H9 (cell line): ENCODE results near the gene CRACR2B. TPM values are rescaled to one million over a fixed set of nuclear protein-coding genes. Genes with fewer than 3 reads are reported as not detected.

Experiments used
- DNase-seq: peaks from one replicate; pipeline ENCODE4 v3.0.0-alpha.2; 2017
- H2AFZ ChIP-seq: one replicate; pipeline ENCODE4 v1.6.1; 2013; ENCODE audit warnings: mild to moderate bottlenecking, low read length, control low read depth, moderate library complexity
- H2AK5ac ChIP-seq: 2 replicates; pipeline ENCODE4 v1.6.1; 2013; ENCODE audit warnings: low read length, control low read depth, mixed read lengths; ENCODE audit not compliant: insufficient read length
- H2BK120ac ChIP-seq: one replicate; pipeline ENCODE4 v1.6.1; 2013; ENCODE audit warnings: low read depth, mild to moderate bottlenecking, low read length, control low read depth, inconsistent platforms; ENCODE audit not compliant: poor library complexity, severe bottlenecking
- H2BK12ac ChIP-seq: 2 replicates; pipeline ENCODE4 v1.6.1; 2013; ENCODE audit warnings: low read length, control low read depth, mixed read lengths, low read depth; ENCODE audit not compliant: insufficient read length
- H2BK15ac ChIP-seq: 2 replicates; pipeline ENCODE4 v1.6.1; 2013; ENCODE audit warnings: low read depth, low read length, control low read depth
- H2BK20ac ChIP-seq: one replicate; pipeline ENCODE4 v1.6.1; 2013; ENCODE audit warnings: low read depth, mild to moderate bottlenecking, low read length, control low read depth, inconsistent platforms; ENCODE audit not compliant: poor library complexity, severe bottlenecking
- H2BK5ac ChIP-seq: 2 replicates; pipeline ENCODE4 v1.6.1; 2013; ENCODE audit warnings: low read length, control low read depth, mixed read lengths; ENCODE audit not compliant: insufficient read length
- H3K14ac ChIP-seq: 2 replicates; pipeline ENCODE4 v1.6.1; 2013; ENCODE audit warnings: low read length, control low read depth; ENCODE audit not compliant: insufficient read depth
- H3K18ac ChIP-seq: 2 replicates; pipeline ENCODE4 v1.6.1; 2013; ENCODE audit warnings: low read depth, mild to moderate bottlenecking, mixed read lengths, low read length, control low read depth; ENCODE audit not compliant: insufficient read length
- H3K23ac ChIP-seq: 2 replicates; pipeline ENCODE4 v1.6.1; 2013; ENCODE audit warnings: low read length, control low read depth, mixed read lengths, low read depth; ENCODE audit not compliant: insufficient read length
- H3K23me2 ChIP-seq: 2 replicates; pipeline ENCODE4 v1.6.1; 2013; ENCODE audit warnings: low read depth, mild to moderate bottlenecking, mixed read lengths, low read length, control low read depth; ENCODE audit not compliant: insufficient read length, poor library complexity, severe bottlenecking
- H3K27ac ChIP-seq: 2 replicates; pipeline ENCODE4 v1.5.1; 2013; ENCODE audit warnings: low read length, control low read depth, mixed read lengths, low read depth; ENCODE audit not compliant: insufficient read length
- H3K27me3 ChIP-seq: 2 replicates; pipeline ENCODE4 v1.6.1; 2013; ENCODE audit warnings: low read length, control low read depth, inconsistent platforms; ENCODE audit not compliant: insufficient read depth
- H3K4ac ChIP-seq: 2 replicates; pipeline ENCODE4 v1.6.1; 2013; ENCODE audit warnings: low read depth, mild to moderate bottlenecking, control low read depth, inconsistent platforms, low read length, moderate library complexity
- H3K4me1 ChIP-seq: 2 replicates; pipeline ENCODE4 v1.6.1; 2013; ENCODE audit warnings: low read length, control low read depth, inconsistent platforms; ENCODE audit not compliant: insufficient read depth
- H3K4me2 ChIP-seq: 2 replicates; pipeline ENCODE4 v1.6.1; 2013; ENCODE audit warnings: low read length, control low read depth, mixed read lengths; ENCODE audit not compliant: insufficient read length, insufficient read depth
- H3K56ac ChIP-seq: 2 replicates; pipeline ENCODE4 v1.6.1; 2013; ENCODE audit warnings: low read depth, mild to moderate bottlenecking, mixed read lengths, low read length, control low read depth; ENCODE audit not compliant: insufficient read length
- H3K79me1 ChIP-seq: 2 replicates; pipeline ENCODE4 v1.6.1; 2013; ENCODE audit warnings: low read depth, mild to moderate bottlenecking, moderate library complexity, low read length, control low read depth, inconsistent platforms; ENCODE audit not compliant: insufficient read depth, poor library complexity, severe bottlenecking
- H3K79me2 ChIP-seq: 2 replicates; pipeline ENCODE4 v1.6.1; 2013; ENCODE audit warnings: low read length, control low read depth, inconsistent platforms; ENCODE audit not compliant: insufficient read depth
- H3K9ac ChIP-seq: 2 replicates; pipeline ENCODE4 v1.6.1; 2013; ENCODE audit warnings: low read length, control low read depth, mixed read lengths; ENCODE audit not compliant: insufficient read length; ENCODE audit errors: extremely low read depth
- H3K9me3 ChIP-seq: one replicate; pipeline ENCODE4 v1.6.1; 2013; ENCODE audit warnings: low read depth, low read length, inconsistent platforms; ENCODE audit not compliant: control insufficient read depth
- H3T11ph ChIP-seq: one replicate; pipeline ENCODE4 v1.6.1; 2013; ENCODE audit warnings: mild to moderate bottlenecking, low read length, control low read depth, inconsistent platforms
- H4K20me1 ChIP-seq: one replicate; pipeline ENCODE4 v1.6.1; 2013; ENCODE audit not compliant: control insufficient read depth, insufficient read length, insufficient read depth
- H4K5ac ChIP-seq: 2 replicates; pipeline ENCODE4 v1.6.1; 2013; ENCODE audit warnings: low read depth, mild to moderate bottlenecking, mixed read lengths, low read length, control low read depth; ENCODE audit not compliant: insufficient read length
- H4K8ac ChIP-seq: replicated peaks from 2 replicates; pipeline ENCODE4 v1.6.1; 2013; ENCODE audit warnings: low read length, control low read depth, mixed read lengths, low read depth; ENCODE audit not compliant: insufficient read length
- H4K91ac ChIP-seq: 2 replicates; pipeline ENCODE4 v1.6.1; 2013; ENCODE audit warnings: low read depth, mild to moderate bottlenecking, moderate library complexity, mixed read lengths, low read length, control low read depth; ENCODE audit not compliant: insufficient read length
- H3K27ac Mint-ChIP-seq, 3 experiments: 2 replicates in 2 of 3; 3 replicates in 1 of 3; pipeline ENCODE4 v1.8.0; 2020 to 2021; ENCODE audit warnings: mixed read lengths in 3 of 3, mild to moderate bottlenecking in 1 of 3, moderate library complexity in 1 of 3
- H3K27me3 Mint-ChIP-seq: 2 replicates; pipeline ENCODE4 v1.8.0; 2021; ENCODE audit warnings: low read depth, mild to moderate bottlenecking, moderate library complexity, mixed read lengths
- H3K36me3 Mint-ChIP-seq, 3 experiments: 2 replicates in 2 of 3; 3 replicates in 1 of 3; pipeline ENCODE4 v1.8.0; 2020 to 2021; ENCODE audit warnings: low read depth in 3 of 3, mixed read lengths in 3 of 3; ENCODE audit not compliant: insufficient read depth in 1 of 3
- H3K4me1 Mint-ChIP-seq, 2 experiments: 2 replicates each; pipeline ENCODE4 v1.8.0; 2020; ENCODE audit warnings: mixed read lengths in 2 of 2
- H3K4me3 Mint-ChIP-seq, 2 experiments: 2 replicates in 1 of 2; 3 replicates in 1 of 2; pipeline ENCODE4 v1.8.0; 2020 to 2021; ENCODE audit warnings: mild to moderate bottlenecking in 2 of 2, mixed read lengths in 2 of 2, moderate library complexity in 1 of 2
- H3K9me3 Mint-ChIP-seq, 2 experiments: 2 replicates in 1 of 2; 3 replicates in 1 of 2; pipeline ENCODE4 v1.8.0; 2020; ENCODE audit warnings: mild to moderate bottlenecking in 2 of 2, mixed read lengths in 2 of 2, moderate library complexity in 1 of 2
- CTCF ChIP-seq: fragments of 200-600 bp; sonication (generic); conservative IDR thresholded peaks from 3 replicates; pipeline ENCODE4 v1.8.0; 2021; ENCODE audit warnings: antibody characterized with exemption, mild to moderate bottlenecking
- WGBS: extraction: QIAGEN DNeasy Blood & Tissue Kit; methylation state at CpG from one replicate; pipeline ENCODE4 v1.1.7; 2013; ENCODE audit warnings: missing lambda C conversion rate, low lambda C conversion rate, mixed read lengths; ENCODE audit not compliant: insufficient read length; ENCODE audit errors: extremely low coverage; 5-methylcytosine and 5-hydroxymethylcytosine counted together
- total RNA-seq: library from RNA; stranded (reverse); gene quantifications from 2 replicates; pipeline ENCODE4 v1.2.1, GENCODE V29; 2021

Gene CRACR2B
- total RNA-seq, 1 experiment from 2014 or later = 29.0 TPM

GRCh38 chr11:839875-840617, 12.3 kb downstream of the CRACR2B start:
- no peak overlapping the region for H2BK15ac ChIP-seq
- H2AFZ ChIP-seq = no peak overlapping the region
- no peak overlapping the region for H2BK120ac ChIP-seq
- H2BK5ac ChIP-seq = no peak overlapping the region
- peak overlapping the region; percentile 84 to 91; a peak in 4 of 5 replicates for H3K4me3 Mint-ChIP-seq
- H3K18ac ChIP-seq = no peak overlapping the region
- H3K14ac ChIP-seq = no peak overlapping the region
- no peak overlapping the region for H3T11ph ChIP-seq
- no CpG with 5 or more reads among the region's 25 CpGs for WGBS
- no peaks in the 10 kb centered on the region; the same call in 1 of the 2 replicates for H3K79me2 ChIP-seq
- peak overlapping the region in 1 of 3 experiments; percentile 60; a peak in 1 of 7 replicates for H3K27ac Mint-ChIP-seq
- H3K27me3 ChIP-seq = no peaks in the 10 kb centered on the region
- no peak overlapping the region for H3K27ac ChIP-seq
- H4K91ac ChIP-seq = no peak overlapping the region
- no peak overlapping the region for H2BK12ac ChIP-seq
- H3K4me1 ChIP-seq = peaks cover under 1% of the 10 kb centered on the region; the same call in 1 of the 2 replicates
- no peak overlapping the region for H3K4ac ChIP-seq
- peaks cover 15 to 28% of the 10 kb centered on the region in 2 experiments for H3K4me1 Mint-ChIP-seq
- no peaks in the 10 kb centered on the region; the same call in 1 of the 2 replicates for H3K27me3 Mint-ChIP-seq
- peaks cover 8% of the 10 kb centered on the region for H3K23me2 ChIP-seq
- H3K9me3 ChIP-seq = no peaks in the 10 kb centered on the region
- peaks cover 3% of the 10 kb centered on the region for H4K20me1 ChIP-seq
- H2AK5ac ChIP-seq = no peak overlapping the region
- DNase-seq = no peak
- H4K8ac ChIP-seq = no peak overlapping the region
- H2BK20ac ChIP-seq = no peak overlapping the region
- TF ChIP-seq CTCF = peak; percentile 52; the same call in 2 of the 3 replicates
- H3K9me3 Mint-ChIP-seq = no peaks in the 10 kb centered on the region
- no peak overlapping the region for H3K9ac ChIP-seq
- H3K79me1 ChIP-seq = peaks cover 2% of the 10 kb centered on the region
- no peak overlapping the region for H3K23ac ChIP-seq
- H4K5ac ChIP-seq = no peak overlapping the region
- no peak overlapping the region for H3K4me2 ChIP-seq
- no peak overlapping the region for H3K56ac ChIP-seq
- peaks cover 6 to 52% (median 46%) of the 10 kb centered on the region in 3 experiments; a peak in 6 of 7 replicates for H3K36me3 Mint-ChIP-seq
